HG03039 (cell line): Measurements from ENCODE around the gene C16orf86.
"Not testable (repeated sequence)": the region's sequence is repeated elsewhere in the genome, so short reads cannot be mapped to it uniquely, and the experiment has no call there.

ENCODE experiments used
- ATAC-seq: cut with Tn5 transposase; IDR thresholded peaks from one replicate; pipeline ENCODE4 v1.9.1; 2021; ENCODE audit warnings: mild to moderate bottlenecking, moderate library complexity; ENCODE audit not compliant: unreplicated experiment

C16orf86 gene

DNA sequence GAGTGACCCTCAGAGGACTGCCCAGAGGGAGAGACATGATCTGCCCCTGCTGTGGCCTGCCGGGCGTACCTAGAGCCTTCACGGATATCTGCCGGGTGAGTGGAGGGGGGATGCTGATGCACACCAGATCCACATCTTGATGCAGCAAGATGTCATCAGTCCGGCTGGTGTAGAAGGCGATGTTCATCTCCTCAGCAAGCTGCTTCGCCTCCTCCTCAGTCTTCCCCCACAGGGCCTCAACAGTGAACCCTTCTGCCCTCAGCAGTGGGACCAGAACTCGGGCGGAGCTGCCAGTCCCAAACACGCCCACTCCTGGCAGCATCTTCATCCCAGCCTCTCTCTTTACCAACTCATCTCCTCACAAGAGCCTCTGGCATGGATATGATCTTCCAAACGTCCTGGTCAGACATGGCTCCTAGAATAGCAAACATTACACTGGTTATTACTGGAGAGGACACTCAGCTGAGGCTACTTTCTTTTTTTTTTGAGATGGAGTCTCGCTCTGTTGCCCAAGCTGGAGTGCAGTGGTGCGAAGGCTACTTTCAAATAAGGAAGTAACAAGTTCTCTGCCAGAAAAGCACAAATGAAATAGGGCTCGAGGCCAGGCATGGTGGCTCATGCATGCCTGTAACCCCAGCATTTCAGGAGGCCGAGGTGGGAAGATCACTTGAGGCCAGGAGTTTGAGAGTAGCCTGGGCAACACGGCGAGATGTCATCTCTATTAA lies 18.9 kb downstream of the C16orf86 start:
- no peak for ATAC-seq

DNA sequence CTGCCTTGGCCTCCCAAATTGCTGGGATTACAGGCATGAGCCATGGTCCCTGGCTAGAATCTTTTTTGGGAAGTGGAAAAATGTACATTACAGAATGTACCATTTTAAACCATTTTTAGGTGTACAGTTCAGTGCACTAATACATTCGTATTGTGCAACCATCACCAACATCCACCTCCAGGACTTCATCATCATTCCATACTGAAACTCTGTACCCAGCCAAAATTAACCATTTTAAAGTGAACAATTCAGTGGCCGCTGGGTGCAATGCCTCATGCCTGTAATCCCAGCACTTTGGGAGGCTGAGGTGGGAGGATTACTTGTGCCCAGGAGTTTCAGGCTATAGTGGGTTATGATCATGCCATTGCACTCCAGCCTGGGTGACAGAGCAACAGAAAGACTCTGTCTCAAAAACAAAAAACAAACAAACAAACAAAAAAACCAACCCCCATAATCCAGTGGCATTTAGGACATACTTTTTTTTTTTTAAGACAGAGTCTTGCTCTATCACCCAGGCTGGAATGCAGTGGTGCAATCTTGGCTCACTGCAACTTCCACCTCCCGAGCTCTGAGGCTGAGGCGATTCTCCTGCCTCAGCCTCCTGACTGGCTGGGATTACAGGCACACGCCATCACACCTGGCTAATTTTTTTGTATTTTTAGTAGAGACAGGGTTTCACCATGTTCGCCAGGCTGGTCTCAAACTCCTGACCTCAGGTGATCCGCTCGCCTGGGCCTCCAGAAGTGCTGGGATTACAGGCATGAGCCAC lies 27.1 kb downstream of the C16orf86 start:
- not testable (repeated sequence) for ATAC-seq

DNA sequence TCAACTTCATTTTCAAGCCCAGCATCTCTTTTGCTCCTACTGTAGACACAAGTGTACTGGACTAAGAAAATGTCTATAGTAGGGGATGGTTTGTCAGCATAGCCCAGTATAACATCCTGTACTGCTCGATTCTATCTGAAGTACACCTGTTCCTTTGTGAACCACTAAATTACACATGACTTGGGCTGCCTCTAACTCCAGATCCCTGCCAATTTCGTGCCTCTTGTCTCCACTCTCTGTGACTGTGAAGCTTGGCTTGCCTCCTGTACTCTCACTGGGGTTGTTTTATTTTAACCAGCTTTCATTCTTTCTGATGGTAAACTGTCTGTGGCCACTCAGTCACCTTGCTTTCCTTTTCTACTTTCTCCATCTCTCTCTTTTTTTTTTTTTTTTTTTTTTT lies 28.0 kb downstream of the C16orf86 start:
- ATAC-seq: no peak

DNA sequence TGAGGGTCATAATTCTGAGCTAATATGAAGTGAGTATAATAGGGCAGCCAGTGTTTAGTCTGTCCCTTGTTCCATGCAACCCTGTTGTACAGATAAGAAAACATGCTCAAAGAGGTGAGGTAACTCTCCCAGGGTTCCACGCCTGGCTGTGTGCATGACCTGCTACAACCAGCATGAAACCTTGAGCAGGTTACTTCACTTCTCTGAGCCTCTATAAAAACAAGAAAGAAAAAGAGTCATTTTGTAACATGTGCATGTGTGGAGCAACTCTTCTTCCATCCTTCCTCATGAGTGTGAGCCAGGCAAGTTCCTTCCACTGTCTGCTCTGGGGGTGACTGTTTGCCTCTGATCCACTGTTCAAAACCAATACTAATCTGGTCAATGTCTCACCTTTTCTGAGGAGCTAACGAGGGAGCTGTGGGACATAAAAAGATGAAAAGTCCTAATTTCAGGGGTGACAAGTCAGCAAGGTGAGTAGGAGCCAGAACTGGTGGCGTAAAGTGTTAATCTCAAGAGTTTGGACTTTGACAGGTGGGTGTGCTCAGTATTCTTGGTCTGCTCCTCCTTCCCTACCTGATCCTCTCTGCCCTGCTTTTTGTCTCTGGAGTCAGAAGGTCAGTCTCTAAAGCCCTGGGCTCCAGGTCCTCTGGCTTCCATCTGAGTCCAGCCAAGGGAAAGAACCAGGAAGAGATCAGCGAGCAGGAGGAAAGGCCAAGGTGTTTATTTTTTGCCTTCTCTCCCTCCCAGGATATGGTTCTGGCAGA lies 31.0 kb downstream of the C16orf86 start:
- no peak for ATAC-seq

DNA sequence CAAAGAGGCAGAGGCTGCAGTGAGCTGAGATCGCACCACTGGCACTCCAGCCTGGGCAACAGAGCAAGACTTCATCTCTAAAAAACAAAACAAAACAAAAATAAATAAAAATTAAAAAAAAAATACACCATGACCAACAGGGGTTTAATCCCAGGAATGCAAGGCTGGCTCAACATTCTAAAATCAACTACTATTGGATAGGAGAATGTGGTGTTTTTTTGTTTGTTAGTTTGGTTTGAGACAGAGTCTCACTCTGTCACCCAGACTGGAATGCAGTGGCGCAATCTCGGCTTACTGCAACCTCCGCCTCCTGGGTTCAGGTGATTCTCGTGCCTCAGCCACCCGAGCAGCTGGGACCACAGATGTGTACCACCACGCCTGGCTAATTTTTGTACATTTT lies 32.7 kb downstream of the C16orf86 start:
- no peak for ATAC-seq

DNA sequence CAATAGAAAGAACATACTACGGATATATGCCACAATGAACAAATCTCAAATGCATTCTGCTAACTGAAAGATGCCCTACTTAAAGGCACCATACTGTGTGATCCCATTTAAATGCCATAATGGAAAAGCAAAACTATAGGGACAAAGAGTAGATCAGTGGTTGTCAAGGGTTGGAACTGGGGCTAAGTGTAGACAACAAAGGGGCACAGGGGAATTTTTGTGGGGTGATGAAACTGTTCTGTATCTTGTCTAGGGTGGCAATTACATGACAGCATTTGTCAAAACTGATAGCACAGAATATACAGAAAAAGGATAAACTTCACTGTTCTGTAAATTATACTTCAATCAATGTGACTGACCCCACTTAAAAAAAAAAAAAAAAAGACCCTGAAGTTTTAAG lies 34.8 kb downstream of the C16orf86 start:
- no peak for ATAC-seq

DNA sequence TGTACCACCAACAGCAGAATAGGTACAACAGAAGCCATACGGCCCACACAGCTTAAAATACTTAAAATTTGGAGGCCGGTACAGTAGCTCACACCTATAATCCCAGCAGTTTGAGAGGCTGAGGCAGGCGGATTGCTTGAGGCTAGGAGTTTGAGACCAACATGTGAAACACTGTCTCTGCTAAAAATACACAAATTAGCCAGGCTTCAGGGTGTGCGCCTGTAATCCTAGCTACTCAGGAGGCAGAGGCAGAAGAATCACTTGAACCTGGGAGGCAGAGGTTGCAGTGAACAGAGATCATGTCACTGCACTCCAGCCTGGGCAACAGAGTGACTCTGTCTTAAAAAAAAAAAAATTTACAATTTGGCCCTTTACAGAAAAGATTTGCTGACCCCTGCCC lies 35.5 kb downstream of the C16orf86 start:
- ATAC-seq: no peak

DNA sequence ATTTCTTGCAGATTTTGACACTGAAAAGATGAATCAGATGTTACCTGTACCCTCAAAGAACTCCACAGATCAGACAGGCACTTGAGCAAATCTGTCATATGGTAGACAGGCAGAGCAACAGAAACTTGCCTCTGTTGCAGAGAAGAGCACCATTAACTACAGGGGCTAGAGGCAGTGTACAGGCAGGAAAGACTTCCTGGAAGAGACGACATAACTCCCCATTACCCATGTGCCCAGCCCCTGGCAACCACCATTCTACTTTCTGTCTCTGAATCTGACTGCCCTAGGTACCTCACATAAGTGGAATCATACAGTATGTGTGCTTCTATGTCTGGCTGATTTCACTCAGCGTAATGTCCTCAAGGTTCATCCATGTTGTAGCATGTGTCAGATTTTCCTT lies 37.0 kb downstream of the C16orf86 start:
- ATAC-seq: no peak

DNA sequence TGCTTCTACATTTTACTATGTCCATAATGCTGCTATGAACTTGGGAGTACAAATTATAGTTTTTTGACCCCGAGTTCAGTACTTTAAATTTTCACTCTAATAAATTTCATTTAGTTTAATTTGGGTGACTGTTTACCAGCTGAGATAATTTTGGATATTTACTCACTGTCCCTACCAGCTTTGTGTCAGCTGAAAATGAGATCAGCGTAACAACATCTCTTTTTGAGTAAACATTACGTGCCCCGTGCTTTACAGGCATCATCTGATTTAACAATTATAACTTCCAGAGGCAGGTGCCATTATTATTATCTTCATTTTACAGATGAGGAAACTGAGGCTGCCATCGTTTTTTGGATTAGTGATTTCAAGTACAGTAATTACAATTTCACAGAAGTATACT lies 37.5 kb downstream of the C16orf86 start:
- no peak for ATAC-seq

DNA sequence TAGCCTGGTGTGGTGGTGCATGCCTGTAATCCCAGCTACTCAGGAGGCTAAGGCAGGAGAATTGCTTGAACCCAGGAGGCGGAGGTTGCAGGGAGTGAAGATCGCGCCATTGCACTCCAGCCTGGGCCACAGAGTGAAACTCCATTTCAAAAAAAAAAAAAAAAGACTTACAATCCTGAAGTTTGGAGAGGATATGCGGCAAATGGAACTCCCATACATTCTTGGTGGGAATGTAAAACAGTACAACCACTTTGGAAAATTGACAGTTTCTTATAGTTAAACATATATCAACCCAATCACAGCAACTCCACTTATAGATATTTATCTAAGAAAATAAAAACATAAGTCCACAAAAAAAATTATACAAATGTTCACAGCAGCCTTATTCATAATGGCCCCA lies 40.6 kb downstream of the C16orf86 start:
- no peak for ATAC-seq

DNA sequence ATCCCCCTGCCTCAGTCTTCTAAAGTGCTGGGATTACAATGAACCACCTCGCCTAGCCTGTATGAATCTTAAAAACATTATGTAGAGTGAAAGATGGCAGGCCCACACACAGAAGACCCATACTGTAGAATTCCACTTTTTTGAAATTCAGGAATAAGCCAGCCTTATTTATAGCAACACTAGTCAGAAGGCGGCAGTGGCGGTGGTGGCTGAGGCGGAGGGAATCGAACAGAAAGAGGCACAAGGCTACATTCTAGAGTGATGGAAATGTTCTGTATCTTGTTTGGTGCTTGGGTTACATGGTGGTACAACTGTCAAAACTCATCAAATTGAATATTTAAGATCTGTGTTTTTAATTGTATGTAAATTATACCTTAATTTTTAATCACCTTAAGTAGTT lies 41.2 kb downstream of the C16orf86 start:
- ATAC-seq: no peak

DNA sequence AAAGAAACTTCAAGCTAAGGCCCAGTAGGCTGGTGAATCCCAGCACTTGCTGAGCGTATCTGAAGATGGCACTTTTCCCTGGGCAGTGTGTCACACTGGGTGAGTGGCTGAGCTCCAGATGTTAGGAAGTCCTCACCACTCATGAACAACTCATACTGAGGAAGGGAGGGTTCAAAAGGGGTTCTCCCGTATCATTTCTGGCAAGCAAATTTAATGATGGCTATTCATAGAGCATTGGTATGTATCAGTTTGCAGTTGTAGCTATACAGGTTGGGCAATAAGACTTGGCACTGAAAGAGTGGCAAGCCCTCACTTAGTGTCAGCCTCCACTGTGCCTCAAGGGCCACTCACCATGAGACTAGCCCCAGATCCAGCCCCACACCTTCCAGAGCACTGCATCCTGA lies 41.8 kb downstream of the C16orf86 start:
- ATAC-seq: no peak

DNA sequence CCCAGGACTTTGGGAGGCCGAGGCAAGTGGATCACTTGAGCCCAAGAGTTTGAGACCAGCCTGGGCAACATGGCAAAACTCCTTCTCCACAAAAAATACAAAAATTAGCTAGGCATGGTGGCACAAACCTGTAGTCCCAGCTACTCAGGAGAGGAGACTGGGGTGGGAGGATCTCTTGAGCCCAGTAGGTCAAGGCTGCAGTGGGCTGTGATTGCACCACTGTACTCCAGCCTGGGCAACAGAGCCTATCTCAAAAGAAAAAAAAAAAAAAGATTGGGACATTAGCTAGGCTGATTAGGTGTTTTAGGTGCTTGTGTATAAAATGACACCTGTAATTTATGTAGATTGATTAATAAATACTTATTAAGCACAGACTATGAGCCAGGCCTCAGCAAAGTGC lies 42.4 kb downstream of the C16orf86 start:
- ATAC-seq: no peak

DNA sequence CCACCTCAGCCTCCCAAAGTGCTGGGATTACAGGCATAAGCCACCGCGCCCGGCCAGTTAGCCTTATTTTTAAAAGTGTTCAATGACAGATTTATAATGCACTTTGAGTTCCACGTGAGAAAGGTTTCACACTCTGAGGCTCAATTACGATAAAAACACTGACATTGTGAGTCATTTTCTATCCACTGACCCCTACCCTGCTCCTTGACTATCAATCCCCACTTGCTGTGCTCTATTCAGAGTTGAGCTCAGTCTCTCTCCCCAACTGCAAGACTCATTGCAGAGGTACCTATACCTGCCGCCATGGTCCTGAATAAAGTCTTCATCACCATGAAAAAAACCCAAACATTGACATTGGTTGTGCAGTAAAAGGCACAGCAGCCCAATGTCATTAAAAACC lies 44.0 kb downstream of the C16orf86 start:
- no peak for ATAC-seq

DNA sequence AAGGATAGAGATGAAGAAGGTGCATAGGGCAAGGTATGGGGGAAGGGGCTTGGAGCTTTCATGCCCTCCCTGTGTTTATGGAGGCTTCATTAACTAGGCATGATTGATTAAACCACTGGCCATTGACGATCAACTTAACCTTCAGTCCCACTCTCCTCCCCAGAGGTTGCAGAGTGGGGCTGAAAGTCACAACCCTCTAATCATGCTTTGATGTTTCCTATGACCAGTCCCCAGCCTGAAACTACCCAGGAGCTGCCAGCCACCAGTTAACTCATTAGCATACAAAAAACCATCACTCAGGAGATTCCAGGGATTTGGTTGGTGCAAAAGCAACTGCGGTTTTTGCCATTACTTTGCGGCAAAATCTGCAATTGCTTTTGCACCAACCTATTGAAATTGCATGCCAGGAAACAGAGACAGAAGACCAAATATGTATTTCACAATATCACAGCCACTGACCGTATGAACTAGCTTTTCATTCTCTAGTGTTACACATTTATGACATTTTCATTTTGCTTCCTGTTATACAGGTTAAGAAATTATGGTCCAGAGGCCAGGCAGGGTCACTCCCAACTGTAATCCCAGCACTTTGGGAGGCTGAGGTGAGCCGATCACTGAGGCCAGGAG lies 47.1 kb downstream of the C16orf86 start:
- ATAC-seq: no peak

DNA sequence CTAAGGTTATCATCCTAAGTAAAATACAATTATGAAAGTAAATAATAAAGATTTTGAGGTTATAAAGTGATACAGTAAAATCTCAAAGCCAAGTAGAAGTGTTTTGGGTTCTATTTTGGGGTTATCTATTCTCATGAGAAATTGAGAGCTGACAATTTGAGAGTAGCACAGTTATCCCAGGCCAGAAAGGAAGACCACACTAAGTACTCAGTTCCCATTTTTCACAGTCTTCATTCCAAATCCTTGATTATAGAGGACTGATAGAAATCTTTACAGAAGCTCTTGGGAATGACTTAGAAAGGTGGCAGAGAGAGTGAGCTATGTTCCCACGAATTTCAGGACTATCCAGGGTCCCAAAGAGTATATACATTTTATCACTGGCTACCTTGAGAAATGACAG lies 47.9 kb downstream of the C16orf86 start:
- no peak for ATAC-seq

DNA sequence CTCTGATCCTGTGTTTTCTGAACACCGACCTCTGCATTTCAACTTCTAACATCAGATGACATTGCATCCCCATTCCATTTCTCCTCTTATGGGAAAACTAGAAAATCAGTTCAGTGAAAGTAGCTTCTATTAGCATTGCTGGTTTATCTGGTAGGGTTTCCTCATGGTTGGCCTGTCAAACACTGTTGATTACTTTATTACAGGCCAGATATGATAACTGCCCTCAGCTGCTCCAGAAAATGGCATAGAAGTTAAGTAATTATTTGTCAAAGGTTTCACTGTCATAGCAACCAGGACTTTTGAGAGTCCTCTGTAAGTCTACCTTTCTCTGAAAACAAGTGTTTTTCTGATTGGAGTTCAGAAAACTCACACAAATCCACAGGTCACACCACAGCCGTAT lies 49.5 kb downstream of the C16orf86 start:
- no peak for ATAC-seq
